Endothelial cell of umbilical vein (primary cell): ENCODE measurements around the gene EGR4.

Experiments used
- EZH2 ChIP-seq: IDR thresholded peaks from 2 replicates; pipeline ENCODE4 v1.6.1; 2012; ENCODE audit warnings: borderline replicate concordance, low read depth, mild to moderate bottlenecking, moderate library complexity, low read length, inconsistent platforms; ENCODE audit not compliant: severe bottlenecking
- POLR2A ChIP-seq: IDR thresholded peaks from 2 replicates; pipeline ENCODE4 v1.6.1; 2012; ENCODE audit warnings: low read depth, mild to moderate bottlenecking, control low read depth, low read length
- POLR2AphosphoS5 ChIP-seq: IDR thresholded peaks from 2 replicates; pipeline ENCODE4 v1.6.1; 2012; ENCODE audit warnings: low read depth, mild to moderate bottlenecking, control low read depth, low read length, moderate library complexity; ENCODE audit not compliant: insufficient read depth
- TF ChIP-seq, protein P1 (sequence below), 2 donors: IDR thresholded peaks; 1 replicate in 1 of 2; 2 replicates in 1 of 2; pipeline ENCODE4 v1.5.1; 2011; ENCODE audit warnings: low read length in 2 of 2, mild to moderate bottlenecking in 2 of 2, moderate library complexity in 2 of 2, control low read depth in 1 of 2, inconsistent platforms in 1 of 2, low read depth in 1 of 2; ENCODE audit not compliant: insufficient read depth in 1 of 2; ENCODE audit errors: extremely low read depth in 1 of 2

DNA sequence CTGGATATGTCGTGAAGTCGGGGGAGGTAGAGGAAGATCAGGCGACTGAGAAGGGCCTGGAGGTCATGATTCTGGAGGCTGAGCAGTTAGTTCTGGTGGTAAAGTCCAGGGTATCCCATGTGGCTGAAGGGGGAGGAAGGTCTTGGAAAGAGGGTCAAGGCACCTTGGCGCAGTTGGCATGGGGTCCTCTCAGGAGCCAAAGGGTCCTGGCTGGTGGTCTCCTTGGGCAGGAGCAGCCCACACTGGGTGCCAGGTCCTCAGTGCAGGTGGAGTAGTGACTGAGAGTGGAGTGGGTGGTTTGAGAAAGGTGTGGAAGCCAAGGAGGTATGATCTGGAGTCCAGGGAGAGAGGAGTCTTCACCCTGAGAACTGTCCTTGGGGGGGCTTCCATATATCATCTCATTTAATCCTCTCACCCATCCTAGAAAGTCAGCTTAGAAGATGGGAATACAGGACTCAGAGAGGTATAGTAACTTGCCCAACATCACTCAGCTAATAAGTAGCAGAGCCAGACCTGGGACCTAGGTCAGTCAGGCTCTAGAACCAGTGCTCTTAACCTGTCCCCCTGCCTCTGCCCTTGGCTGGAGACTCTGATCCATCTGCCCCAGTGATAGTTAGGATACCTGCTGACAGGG, 33.5 kb downstream of the EGR4 start:
- TF ChIP-seq POLR2AphosphoS5, result no peak
- no peak for TF ChIP-seq EZH2
- no peak for TF ChIP-seq POLR2A
- TF ChIP-seq, protein P1, sequence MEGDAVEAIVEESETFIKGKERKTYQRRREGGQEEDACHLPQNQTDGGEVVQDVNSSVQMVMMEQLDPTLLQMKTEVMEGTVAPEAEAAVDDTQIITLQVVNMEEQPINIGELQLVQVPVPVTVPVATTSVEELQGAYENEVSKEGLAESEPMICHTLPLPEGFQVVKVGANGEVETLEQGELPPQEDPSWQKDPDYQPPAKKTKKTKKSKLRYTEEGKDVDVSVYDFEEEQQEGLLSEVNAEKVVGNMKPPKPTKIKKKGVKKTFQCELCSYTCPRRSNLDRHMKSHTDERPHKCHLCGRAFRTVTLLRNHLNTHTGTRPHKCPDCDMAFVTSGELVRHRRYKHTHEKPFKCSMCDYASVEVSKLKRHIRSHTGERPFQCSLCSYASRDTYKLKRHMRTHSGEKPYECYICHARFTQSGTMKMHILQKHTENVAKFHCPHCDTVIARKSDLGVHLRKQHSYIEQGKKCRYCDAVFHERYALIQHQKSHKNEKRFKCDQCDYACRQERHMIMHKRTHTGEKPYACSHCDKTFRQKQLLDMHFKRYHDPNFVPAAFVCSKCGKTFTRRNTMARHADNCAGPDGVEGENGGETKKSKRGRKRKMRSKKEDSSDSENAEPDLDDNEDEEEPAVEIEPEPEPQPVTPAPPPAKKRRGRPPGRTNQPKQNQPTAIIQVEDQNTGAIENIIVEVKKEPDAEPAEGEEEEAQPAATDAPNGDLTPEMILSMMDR (IDR thresholded peaks at IDR 0.05; ENCODE audit: extremely low read depth in 1 of 2, insufficient read depth in 1 of 2, low read depth in 1 of 2, low read length in 2 of 2), result no peak
